K562 (cell line): Measurements from ENCODE around the gene KCTD16. TPM values are rescaled to one million over a fixed set of nuclear protein-coding genes. Genes with fewer than 3 reads are reported as not detected.
A peak's percentile ranks its signal among the peaks of the same experiment; 100 is the strongest.

ENCODE experiments used
- ATAC-seq: fragments of 200-7000 bp; cut with Tn5 transposase; 3 replicates; pipeline ENCODE4 v1.9.1; 2020; ENCODE audit warnings: moderate library complexity
- BruUV-seq: library from RNA; stranded (reverse); fragments of 400-500 nt; replicated peaks from 2 replicates; lab custom pipeline; 2021; lab: Mats Ljungman, UMichigan
- CTCF ChIA-PET: fragments of 300-600 bp; formaldehyde crosslinking; extraction: SDS; loops from one replicate; lab custom pipeline; 2021; ENCODE audit warnings: low intra/inter-chr PET ratio; lab: Yijun Ruan, JAX
- POLR2A ChIA-PET: fragments of 300-600, 350-650 bp; sonication (Branson Sonifier 250); formaldehyde crosslinking; extraction: SDS; loops from one replicate; lab custom pipeline; 2021; ENCODE audit warnings: antibody characterized with exemption, inconsistent platforms; lab: Yijun Ruan, JAX
- DNase-seq, 4 experiments: peaks; one replicate each; pipeline versions ENCODE4 v3.0.0 to v3.0.0-alpha.2; 2011 to 2018; ENCODE audit warnings: low spot score in 3 of 4, mixed read lengths in 3 of 4; ENCODE audit errors: extremely low read depth in 1 of 4
- FAIRE-seq: peaks from 2 replicates; lab custom pipeline; 2011; peaks lifted over from hg19 to GRCh38; lab: Jason Lieb, UNC
- H2AFZ ChIP-seq: 2 replicates; pipeline ENCODE4 v1.6.0; 2011; ENCODE audit warnings: low read depth, low read length, control low read depth, inconsistent platforms
- H3K27ac ChIP-seq: fragments of 200-600 bp; 3 replicates; pipeline ENCODE4 v1.8.0; 2011; ENCODE audit warnings: low read depth, mild to moderate bottlenecking, control low read depth, inconsistent platforms, low read length, moderate library complexity, mixed read lengths; ENCODE audit errors: extremely low read depth
- H3K27me3 ChIP-seq, 2 experiments: fragments of 300-600 bp in 1 of 2; 2 replicates in 1 of 2; 3 replicates in 1 of 2; pipeline versions ENCODE4 v1.6.0 to v1.8.0; 2011; ENCODE audit warnings: inconsistent platforms in 2 of 2, low read length in 2 of 2, mild to moderate bottlenecking in 1 of 2, mixed read lengths in 1 of 2, moderate library complexity in 1 of 2; ENCODE audit not compliant: control insufficient read depth in 2 of 2, insufficient read depth in 2 of 2
- H3K36me3 ChIP-seq: fragments of 300-600 bp; 3 replicates; pipeline ENCODE4 v1.8.0; 2011; ENCODE audit warnings: mild to moderate bottlenecking, low read length, inconsistent platforms; ENCODE audit not compliant: control insufficient read depth, insufficient read depth
- H3K4me1 ChIP-seq, 2 experiments: fragments of 200-600 bp in 1 of 2; replicated peaks in 1 of 2; 2 replicates in 1 of 2; 3 replicates in 1 of 2; pipeline versions ENCODE4 v1.5.1 to v1.8.0; 2011; ENCODE audit warnings: inconsistent platforms in 2 of 2, low read length in 2 of 2, mild to moderate bottlenecking in 1 of 2, mixed read lengths in 1 of 2, moderate library complexity in 1 of 2; ENCODE audit not compliant: control insufficient read depth in 2 of 2, insufficient read depth in 2 of 2
- H3K4me2 ChIP-seq: 2 replicates; pipeline ENCODE4 v1.6.1; 2011; ENCODE audit warnings: low read length, control low read depth, inconsistent platforms, mixed read lengths; ENCODE audit not compliant: insufficient read depth
- H3K4me3 ChIP-seq: fragments of 200-600 bp; sonication (generic), shearing (Covaris generic); 2 replicates; pipeline ENCODE4 v1.5.1; 2016; ENCODE audit warnings: control low read depth, inconsistent platforms
- H3K79me2 ChIP-seq: fragments of 200-600 bp; 3 replicates; pipeline ENCODE4 v1.8.0; 2011; ENCODE audit warnings: low read length, inconsistent platforms; ENCODE audit not compliant: control insufficient read depth, insufficient read depth
- H3K9ac ChIP-seq, 2 experiments: 2 replicates each; pipeline versions ENCODE4 v1.6.0 to v1.6.1; 2011; ENCODE audit warnings: low read depth in 2 of 2, low read length in 2 of 2, control low read depth in 1 of 2, inconsistent platforms in 1 of 2, mild to moderate bottlenecking in 1 of 2, mixed read lengths in 1 of 2; ENCODE audit not compliant: insufficient read depth in 1 of 2
- H3K9me1 ChIP-seq: one replicate; pipeline ENCODE4 v1.6.0; 2011; ENCODE audit warnings: inconsistent platforms, mild to moderate bottlenecking, low read length, moderate library complexity; ENCODE audit not compliant: control insufficient read depth, insufficient read depth
- H3K9me3 ChIP-seq: replicated peaks from 2 replicates; pipeline ENCODE4 v1.5.1; 2011; ENCODE audit warnings: low read depth, low read length, inconsistent platforms; ENCODE audit not compliant: control insufficient read depth, insufficient read depth
- H4K20me1 ChIP-seq: replicated peaks from 2 replicates; pipeline ENCODE4 v1.6.1; 2011; ENCODE audit warnings: low read length, inconsistent platforms, mixed read lengths; ENCODE audit not compliant: control insufficient read depth, insufficient read depth
- CBX3 ChIP-seq, 2 experiments: IDR thresholded peaks; 1 replicate in 1 of 2; 2 replicates in 1 of 2; pipeline ENCODE4 v1.6.1; 2012; ENCODE audit warnings: inconsistent platforms in 2 of 2, low read length in 2 of 2, borderline replicate concordance in 1 of 2, control low read depth in 1 of 2
- CEBPG ChIP-seq, 3 experiments: fragments of 200-800 bp in 1 of 3; sonication (Bioruptor generic) in 1 of 3; sonication (generic) in 1 of 3; formaldehyde crosslinking in 1 of 3; IDR thresholded peaks in 2 of 3; conservative IDR thresholded peaks in 1 of 3; 2 replicates each; pipeline versions ENCODE4 v1.6.1 to v1.8.0; 2016 to 2022; ENCODE audit warnings: missing compliant biosample characterization in 2 of 3, missing genetic modification characterization in 2 of 3, mild to moderate bottlenecking in 1 of 3, missing genetic modification reagents in 1 of 3
- GABPB1 ChIP-seq: sonication (generic); formaldehyde crosslinking; IDR thresholded peaks from 2 replicates; pipeline ENCODE4 v1.8.0; 2022; ENCODE audit warnings: mild to moderate bottlenecking, missing genetic modification reagents
- KAT7 ChIP-seq: sonication (generic); formaldehyde crosslinking; IDR thresholded peaks from 2 replicates; pipeline ENCODE4 v1.8.0; 2022; ENCODE audit warnings: missing genetic modification reagents, mild to moderate bottlenecking, borderline replicate concordance
- NR0B1 ChIP-seq: fragments of 450-650 bp; IDR thresholded peaks from one replicate; pipeline ENCODE4 v1.6.1; 2018; ENCODE audit warnings: mild to moderate bottlenecking, moderate library complexity; ENCODE audit not compliant: partially characterized antibody
- PREB ChIP-seq: sonication (generic); formaldehyde crosslinking; IDR thresholded peaks from 2 replicates; pipeline ENCODE4 v1.8.1; 2023; ENCODE audit warnings: mild to moderate bottlenecking, missing genetic modification reagents
- SPI1 ChIP-seq: IDR thresholded peaks from 2 replicates; pipeline ENCODE4 v1.6.1; 2011; ENCODE audit warnings: low read depth, low read length, control low read depth, borderline replicate concordance
- ZNF282 ChIP-seq: sonication (generic); formaldehyde crosslinking; IDR thresholded peaks from 2 replicates; pipeline ENCODE4 v1.8.1; 2023; ENCODE audit warnings: missing genetic modification reagents
- WGBS: fragments of 100-300 bp; shearing (Covaris generic); methylation state at CpG from one replicate; pipeline ENCODE4 v1.1.6; 2016; ENCODE audit warnings: low coverage, mixed read lengths; ENCODE audit not compliant: insufficient coverage; ENCODE audit errors: missing lambda C conversion rate; 5-methylcytosine and 5-hydroxymethylcytosine counted together
- in situ Hi-C: fragments of 300-500 bp; cut with MboI; formaldehyde crosslinking; loops from 4 replicates; pipeline ENCODE4 v1.15.0; 2018; ENCODE audit warnings: inconsistent platforms, mixed read lengths
- intact Hi-C: fragments of 100-400 bp; cut with micrococcal nuclease; formaldehyde crosslinking; loops from 2 replicates; pipeline ENCODE4 v1.14.2; 2022
- polyA plus RNA-seq, 8 experiments: library from polyadenylated mRNA; depleted of rRNA in 4 of 8; stranded (reverse) in 5 of 8; unstranded in 3 of 8; fragments of >200 nt; fragmentation: Nextera tagmentation in 2 of 8; fragmentation: Illumina TruSeq in 1 of 8; extraction: Ambion mirVana in 2 of 8; extraction: Trizol in 1 of 8; gene quantifications; 2 replicates each; pipeline versions ENCODE4 v1.2.1 to v1.2.3, GENCODE V29; 2011 to 2014; ENCODE audit warnings: inconsistent platforms in 1 of 8, missing spikeins in 1 of 8
- total RNA-seq, 7 experiments: library from RNA; depleted of rRNA in 6 of 7; stranded (reverse); fragments of >200 nt in 6 of 7; fragmentation: Illumina TruSeq in 2 of 7; extraction: Trizol in 2 of 7; gene quantifications; 2 replicates each; pipeline versions ENCODE4 v1.2.1 to v1.2.3, GENCODE V29; 2011 to 2021; ENCODE audit warnings: low replicate concordance in 1 of 7
- TF ChIP-seq, protein P1 (sequence below), 3 experiments: fragments of 200-800 bp in 1 of 3; fragments of 250-450 bp in 1 of 3; fragments of 450-650 bp in 1 of 3; sonication (Bioruptor Pico) in 1 of 3; sonication (Bioruptor generic) in 1 of 3; formaldehyde crosslinking in 1 of 3; IDR thresholded peaks; 2 replicates each; pipeline versions ENCODE4 v1.6.1 to v1.8.0; 2016 to 2022; ENCODE audit warnings: mild to moderate bottlenecking in 2 of 3, missing genetic modification characterization in 2 of 3, missing compliant biosample characterization in 1 of 3, moderate library complexity in 1 of 3

Gene KCTD16
- total and polyA plus RNA-seq, 9 of the 15 experiments (the other 6 are each of a cell fraction or from before 2014, with no cell fraction given), result 0.04 TPM; not detected in 8

- TF ChIP-seq NR0B1 (no peak), KAT7 (CRISPR knock-in tag) (no peak)
- TF ChIP-seq, protein P1, sequence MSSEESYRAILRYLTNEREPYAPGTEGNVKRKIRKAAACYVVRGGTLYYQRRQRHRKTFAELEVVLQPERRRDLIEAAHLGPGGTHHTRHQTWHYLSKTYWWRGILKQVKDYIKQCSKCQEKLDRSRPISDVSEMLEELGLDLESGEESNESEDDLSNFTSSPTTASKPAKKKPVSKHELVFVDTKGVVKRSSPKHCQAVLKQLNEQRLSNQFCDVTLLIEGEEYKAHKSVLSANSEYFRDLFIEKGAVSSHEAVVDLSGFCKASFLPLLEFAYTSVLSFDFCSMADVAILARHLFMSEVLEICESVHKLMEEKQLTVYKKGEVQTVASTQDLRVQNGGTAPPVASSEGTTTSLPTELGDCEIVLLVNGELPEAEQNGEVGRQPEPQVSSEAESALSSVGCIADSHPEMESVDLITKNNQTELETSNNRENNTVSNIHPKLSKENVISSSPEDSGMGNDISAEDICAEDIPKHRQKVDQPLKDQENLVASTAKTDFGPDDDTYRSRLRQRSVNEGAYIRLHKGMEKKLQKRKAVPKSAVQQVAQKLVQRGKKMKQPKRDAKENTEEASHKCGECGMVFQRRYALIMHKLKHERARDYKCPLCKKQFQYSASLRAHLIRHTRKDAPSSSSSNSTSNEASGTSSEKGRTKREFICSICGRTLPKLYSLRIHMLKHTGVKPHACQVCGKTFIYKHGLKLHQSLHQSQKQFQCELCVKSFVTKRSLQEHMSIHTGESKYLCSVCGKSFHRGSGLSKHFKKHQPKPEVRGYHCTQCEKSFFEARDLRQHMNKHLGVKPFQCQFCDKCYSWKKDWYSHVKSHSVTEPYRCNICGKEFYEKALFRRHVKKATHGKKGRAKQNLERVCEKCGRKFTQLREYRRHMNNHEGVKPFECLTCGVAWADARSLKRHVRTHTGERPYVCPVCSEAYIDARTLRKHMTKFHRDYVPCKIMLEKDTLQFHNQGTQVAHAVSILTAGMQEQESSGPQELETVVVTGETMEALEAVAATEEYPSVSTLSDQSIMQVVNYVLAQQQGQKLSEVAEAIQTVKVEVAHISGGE (CRISPR knock-in tag; IDR thresholded peaks at IDR 0.05), result no peak
These were observed 31.4 kb downstream of the KCTD16 start (continued) for GRCh38 chr5:144202072-144202471.

GRCh38 chr5:144202726-144203125, 32.1 kb downstream of the KCTD16 start:
- Histone ChIP-seq H3K4me2 (no peak overlapping the region), H3K4me3 (no peak overlapping the region), H2AFZ (no peak overlapping the region), H3K79me2 (no peaks in the 10 kb centered on the region), H4K20me1 (no peaks in the 10 kb centered on the region), H3K27ac (no peak overlapping the region), H3K9ac (no peak overlapping the region), H3K27me3 (peaks cover 3 to 6% of the 10 kb centered on the region in 2 experiments; a peak in 2 of 5 replicates), H3K9me3 (no peaks in the 10 kb centered on the region), H3K36me3 (no peaks in the 10 kb centered on the region), H3K9me1 (no peaks in the 10 kb centered on the region), H3K4me1 (peaks cover 0 to 4% of the 10 kb centered on the region in 2 experiments; a peak in 2 of 5 replicates)
- FAIRE-seq, result no peak
- POLR2A ChIA-PET, result no interaction called here
- no TSS peak for BruUV-seq
- in situ Hi-C loops (loop anchor here (25.0 kb wide), 1 partner anchor 1860 kb away; no protein-coding TSS in a partner anchor), intact Hi-C loops (loop anchor here (1.0 to 10.0 kb wide), 3 partner anchors 1032 to 1847 kb away; no protein-coding TSS in a partner anchor)
- DNase-seq, result no peak
- ATAC-seq, result no peak
- 11% methylated on average over 1 of the region's 1 CpG for WGBS
- CTCF ChIA-PET, result interaction anchor here (1.7 kb wide), 1 partner anchor 1850 kb away, joined by 4 read pairs; no protein-coding TSS in a partner anchor
- TF ChIP-seq GABPB1 (CRISPR knock-in tag) (no peak), SPI1 (peak; percentile 26; the same call in 1 of the 2 replicates), PREB (no peak), CBX3 (IDR thresholded peaks at IDR 0.05; ENCODE audit: borderline replicate concordance in 1 of 2, low read length in 2 of 2) (no peak), CEBPG (CRISPR knock-in tag; IDR thresholded peaks at IDR 0.05) (no peak), CEBPG (tag; conservative IDR thresholded peaks at IDR 0.05 in 1 of 2, IDR thresholded peaks at IDR 0.05 in 1 of 2) (peak in 1 of 2 experiments; percentile 58; a peak in 2 of 4 replicates), ZNF282 (CRISPR knock-in tag) (no peak)
